22Rv1 (cell line): ENCODE measurements around the gene POPDC2.

Experiments used
- ZFX ChIP-seq: fragments of 450-650 bp; IDR thresholded peaks from 2 replicates; pipeline ENCODE4 v1.6.1; 2017; ENCODE audit warnings: antibody characterized with exemption, borderline replicate concordance
- TF ChIP-seq, protein P1 (sequence below): fragments of 450-650 bp; IDR thresholded peaks from 2 replicates; pipeline ENCODE4 v1.5.1; 2017; ENCODE audit warnings: mild to moderate bottlenecking

DNA sequence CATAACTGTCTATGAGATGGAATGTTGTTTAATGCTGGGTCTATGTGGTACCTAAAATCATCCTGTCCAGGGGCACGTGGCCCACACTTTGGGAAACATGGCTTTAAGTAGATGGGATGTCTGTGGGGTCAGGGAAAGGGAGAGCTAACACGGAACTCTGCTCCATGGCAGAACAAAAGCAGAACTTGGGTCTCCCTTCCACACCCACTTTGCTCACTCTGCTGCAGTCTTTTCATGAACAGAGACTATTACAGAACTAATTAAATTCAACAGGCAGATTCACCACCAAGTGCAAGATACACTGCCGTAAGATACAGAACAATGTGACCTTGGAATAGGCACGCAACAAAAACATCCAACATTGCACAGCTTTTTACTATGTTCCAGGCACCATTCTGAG, 28.2 kb downstream of the POPDC2 start:
- TF ChIP-seq, protein P1, sequence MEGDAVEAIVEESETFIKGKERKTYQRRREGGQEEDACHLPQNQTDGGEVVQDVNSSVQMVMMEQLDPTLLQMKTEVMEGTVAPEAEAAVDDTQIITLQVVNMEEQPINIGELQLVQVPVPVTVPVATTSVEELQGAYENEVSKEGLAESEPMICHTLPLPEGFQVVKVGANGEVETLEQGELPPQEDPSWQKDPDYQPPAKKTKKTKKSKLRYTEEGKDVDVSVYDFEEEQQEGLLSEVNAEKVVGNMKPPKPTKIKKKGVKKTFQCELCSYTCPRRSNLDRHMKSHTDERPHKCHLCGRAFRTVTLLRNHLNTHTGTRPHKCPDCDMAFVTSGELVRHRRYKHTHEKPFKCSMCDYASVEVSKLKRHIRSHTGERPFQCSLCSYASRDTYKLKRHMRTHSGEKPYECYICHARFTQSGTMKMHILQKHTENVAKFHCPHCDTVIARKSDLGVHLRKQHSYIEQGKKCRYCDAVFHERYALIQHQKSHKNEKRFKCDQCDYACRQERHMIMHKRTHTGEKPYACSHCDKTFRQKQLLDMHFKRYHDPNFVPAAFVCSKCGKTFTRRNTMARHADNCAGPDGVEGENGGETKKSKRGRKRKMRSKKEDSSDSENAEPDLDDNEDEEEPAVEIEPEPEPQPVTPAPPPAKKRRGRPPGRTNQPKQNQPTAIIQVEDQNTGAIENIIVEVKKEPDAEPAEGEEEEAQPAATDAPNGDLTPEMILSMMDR: no peak
- TF ChIP-seq ZFX: no peak
